RWPE1 (cell line): Measurements from ENCODE around the gene POPDC2.

Experiments used
- CTCF ChIA-PET: fragments of 350-600 bp; sonication (Branson Sonifier 250); formaldehyde crosslinking; extraction: SDS; loops from one replicate; lab custom pipeline; 2021; lab: Yijun Ruan, JAX
- POLR2A ChIA-PET: fragments of 400-600 bp; formaldehyde crosslinking; extraction: SDS; loops from one replicate; lab custom pipeline; 2020; ENCODE audit warnings: antibody characterized with exemption; ENCODE audit not compliant: low non-redundant PET; lab: Yijun Ruan, JAX
- DNase-seq: peaks from one replicate; pipeline ENCODE4 v3.0.0; 2012; ENCODE audit warnings: low spot score
- H3K27ac ChIP-seq: fragments of 450-650 bp; 2 replicates; pipeline ENCODE4 v1.5.1; 2017
- TF ChIP-seq, protein P1 (sequence below): fragments of 450-650 bp; conservative IDR thresholded peaks from 2 replicates; pipeline ENCODE4 v1.5.1; 2017; ENCODE audit warnings: low read depth, mild to moderate bottlenecking

The POPDC2 gene

DNA sequence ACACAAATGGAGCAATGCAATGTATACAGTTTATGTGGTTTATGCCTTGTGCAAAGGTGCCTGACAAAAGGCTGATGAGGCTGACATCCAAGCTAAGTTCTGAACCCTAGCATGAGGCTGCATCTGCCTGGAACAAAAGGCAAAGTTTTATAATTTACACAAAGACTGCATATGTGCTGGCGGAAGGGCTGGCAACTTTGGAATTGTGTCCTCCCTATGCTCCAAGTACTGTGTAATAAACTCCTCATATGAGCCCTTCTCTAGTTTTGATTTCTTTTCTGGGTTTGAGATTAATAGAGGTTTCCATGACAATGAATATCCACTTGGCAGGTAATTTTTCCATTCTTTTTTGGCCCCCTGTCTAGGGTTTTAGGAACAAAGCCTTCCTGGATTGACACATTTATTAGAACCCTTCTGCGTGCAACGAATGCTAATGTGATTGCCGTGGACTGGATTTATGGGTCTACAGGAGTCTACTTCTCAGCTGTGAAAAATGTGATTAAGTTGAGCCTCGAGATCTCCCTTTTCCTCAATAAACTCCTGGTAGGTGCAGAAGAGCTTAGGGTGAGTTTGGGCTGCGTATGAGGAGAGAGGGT, 51.9 kb downstream of the POPDC2 start:
- DNase-seq = no peak
- TF ChIP-seq, protein P1, sequence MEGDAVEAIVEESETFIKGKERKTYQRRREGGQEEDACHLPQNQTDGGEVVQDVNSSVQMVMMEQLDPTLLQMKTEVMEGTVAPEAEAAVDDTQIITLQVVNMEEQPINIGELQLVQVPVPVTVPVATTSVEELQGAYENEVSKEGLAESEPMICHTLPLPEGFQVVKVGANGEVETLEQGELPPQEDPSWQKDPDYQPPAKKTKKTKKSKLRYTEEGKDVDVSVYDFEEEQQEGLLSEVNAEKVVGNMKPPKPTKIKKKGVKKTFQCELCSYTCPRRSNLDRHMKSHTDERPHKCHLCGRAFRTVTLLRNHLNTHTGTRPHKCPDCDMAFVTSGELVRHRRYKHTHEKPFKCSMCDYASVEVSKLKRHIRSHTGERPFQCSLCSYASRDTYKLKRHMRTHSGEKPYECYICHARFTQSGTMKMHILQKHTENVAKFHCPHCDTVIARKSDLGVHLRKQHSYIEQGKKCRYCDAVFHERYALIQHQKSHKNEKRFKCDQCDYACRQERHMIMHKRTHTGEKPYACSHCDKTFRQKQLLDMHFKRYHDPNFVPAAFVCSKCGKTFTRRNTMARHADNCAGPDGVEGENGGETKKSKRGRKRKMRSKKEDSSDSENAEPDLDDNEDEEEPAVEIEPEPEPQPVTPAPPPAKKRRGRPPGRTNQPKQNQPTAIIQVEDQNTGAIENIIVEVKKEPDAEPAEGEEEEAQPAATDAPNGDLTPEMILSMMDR = no peak
- CTCF ChIA-PET = no interaction called here
- H3K27ac ChIP-seq = no peak overlapping the region
- POLR2A ChIA-PET = no interaction called here

DNA sequence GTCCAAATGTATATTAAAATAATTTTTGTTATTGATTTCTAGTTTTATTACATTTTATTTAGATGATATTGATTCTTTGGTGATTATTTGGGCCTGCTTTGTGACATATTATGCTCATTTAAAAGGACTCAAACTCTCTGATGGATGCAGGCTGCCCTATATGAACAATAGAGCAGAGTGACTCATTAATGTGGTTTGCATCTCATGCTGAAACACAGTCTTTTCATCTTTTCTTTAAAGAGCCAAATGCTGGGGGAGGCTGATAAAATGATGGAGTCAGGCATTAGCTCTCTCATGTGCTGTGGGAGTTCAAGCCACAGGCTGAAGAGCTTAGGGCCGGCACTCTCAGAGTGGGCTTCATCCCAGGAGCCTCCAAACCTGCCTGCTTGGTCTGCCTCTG, 55.5 kb downstream of the POPDC2 start:
- ChIA-PET CTCF (interaction anchor here (0.5 kb wide), 1 partner anchor 77 kb away, joined by 3 read pairs; no protein-coding TSS in a partner anchor), POLR2A (no interaction called here)
- peak; percentile 24 for DNase-seq
- TF ChIP-seq, protein P1 = no peak
- H3K27ac ChIP-seq = no peak overlapping the region

DNA sequence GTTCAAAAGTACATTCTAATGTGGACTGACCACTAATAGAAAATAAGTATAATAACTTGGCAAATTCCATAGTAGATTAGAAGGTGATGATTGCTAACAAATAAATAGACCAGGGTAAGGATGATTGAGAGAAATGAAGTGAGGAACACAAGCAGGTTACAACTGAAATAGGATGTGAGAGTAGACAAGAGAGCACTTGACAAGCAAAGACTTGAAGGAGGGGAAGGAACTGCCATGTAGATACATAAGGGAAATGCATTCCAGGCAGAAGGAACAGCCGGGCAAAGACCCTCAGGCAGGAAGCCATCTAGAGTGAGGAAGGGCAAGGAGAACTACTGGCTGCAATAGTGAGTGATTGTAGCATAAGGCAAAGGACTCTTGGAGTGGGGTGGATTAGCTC, 57.7 kb downstream of the POPDC2 start:
- ChIA-PET CTCF (no interaction called here), POLR2A (no interaction called here)
- TF ChIP-seq, protein P1 = no peak
- DNase-seq = no peak
- no peak overlapping the region for H3K27ac ChIP-seq

DNA sequence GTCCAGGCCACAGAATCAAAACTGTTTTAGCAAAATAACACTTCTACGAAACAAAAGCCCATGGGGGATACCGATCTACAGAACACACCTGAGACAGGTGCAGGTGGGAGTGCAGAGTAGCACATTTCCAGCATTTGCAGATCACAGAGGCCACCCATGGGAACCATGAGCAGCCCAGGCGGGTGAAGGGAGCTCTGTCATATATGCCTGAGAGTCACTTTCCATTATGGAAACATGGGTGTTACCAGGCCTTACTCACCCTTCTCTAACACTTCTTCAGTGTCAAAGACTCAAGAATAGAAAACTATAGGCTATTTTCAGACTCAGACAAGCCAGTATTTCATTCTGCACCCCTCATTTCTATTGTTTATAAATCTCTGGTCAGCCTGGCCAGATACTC, 59.2 kb downstream of the POPDC2 start:
- H3K27ac ChIP-seq = no peak overlapping the region
- ChIA-PET CTCF (no interaction called here), POLR2A (no interaction called here)
- TF ChIP-seq, protein P1 = no peak
- DNase-seq = no peak

DNA sequence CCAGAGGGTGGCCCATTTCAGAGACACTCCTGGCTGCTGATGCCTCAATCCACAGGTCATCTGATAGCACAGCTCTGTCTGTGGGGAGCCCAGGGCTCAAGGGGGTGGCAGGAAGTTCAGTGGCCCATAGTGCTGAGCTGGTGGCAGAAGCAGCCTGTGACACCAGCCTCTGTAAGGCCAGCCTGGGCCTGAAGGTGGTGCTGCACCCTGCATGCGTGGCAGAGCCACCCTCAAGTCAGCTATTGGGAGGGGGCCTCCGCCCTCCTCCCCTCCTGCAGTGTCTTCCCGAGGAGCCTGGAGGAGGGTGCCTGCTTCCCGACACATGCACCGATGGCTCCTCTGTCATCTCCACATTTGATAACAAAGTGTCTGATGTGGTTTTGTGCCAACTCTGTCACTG, 59.7 kb downstream of the POPDC2 start:
- H3K27ac ChIP-seq = no peak overlapping the region
- CTCF ChIA-PET = interaction anchor here (0.6 to 1.2 kb wide), 2 partner anchors 20 to 809 kb away, joined by 3 read pairs; no protein-coding TSS in a partner anchor
- DNase-seq = no peak
- POLR2A ChIA-PET = no interaction called here
- TF ChIP-seq, protein P1 = no peak

DNA sequence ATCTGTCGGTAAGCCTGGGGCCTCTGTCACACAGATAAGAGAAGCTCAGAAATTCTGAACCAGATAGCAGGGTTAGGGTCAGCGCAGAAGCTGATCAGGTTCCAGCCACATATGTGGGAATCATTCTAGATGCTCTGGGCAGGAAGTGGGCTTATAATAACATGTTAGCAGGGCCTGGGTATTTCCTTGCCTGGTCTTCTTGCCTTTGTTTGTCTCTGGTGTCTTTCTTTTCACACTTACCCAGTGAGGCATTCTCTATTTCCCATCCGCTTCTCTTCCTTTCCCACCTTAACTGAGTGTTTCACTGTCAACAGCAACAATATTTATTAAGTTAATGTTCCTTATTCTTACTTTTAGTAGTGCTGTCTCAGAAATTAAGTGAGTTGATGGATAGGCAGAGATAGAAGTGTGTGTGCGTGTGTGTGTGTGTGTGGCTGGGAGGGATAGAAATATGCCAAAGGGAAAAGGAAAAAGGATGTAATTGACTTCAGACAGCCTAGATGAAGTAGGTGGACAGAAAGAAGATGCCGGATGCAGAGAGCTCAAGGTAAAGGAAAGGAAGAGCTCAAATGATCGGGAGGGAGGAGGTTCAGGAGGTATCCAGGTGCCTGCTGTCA, 60.7 kb downstream of the POPDC2 start:
- POLR2A ChIA-PET = no interaction called here
- TF ChIP-seq, protein P1 = no peak
- H3K27ac ChIP-seq = no peak overlapping the region
- no peak for DNase-seq
- CTCF ChIA-PET = interaction anchor here (1.2 kb wide), 1 partner anchor 19 kb away, joined by 3 read pairs; no protein-coding TSS in a partner anchor
